ENCODE data around the gene SAMD4B. TPM values are rescaled to one million over a fixed set of nuclear protein-coding genes. Genes with fewer than 3 reads are reported as not detected.
A peak's percentile ranks its signal among the peaks of the same experiment; 100 is the strongest.
"Not testable (repeated sequence)": the region's sequence is repeated elsewhere in the genome, so short reads cannot be mapped to it uniquely, and the experiment has no call there.

The SAMD4B gene
- 100 to 1,000 TPM; 106 to 136 (median 107) TPM for polyA plus RNA-seq (ENCODE audit: insufficient read length in 4 of 4)

- peak; percentile 90 to 95 (median 95) for DNase-seq (ENCODE audit: low read depth in 4 of 4, low spot score in 3 of 4)
Observed at GRCh38 chr19:39341719-39342604, at the start of gene SAMD4B. Gene SAMD4B, plus strand, starts transcription at chr19:39342421. Its CDS starts 14,473 bp downstream, at chr19:39356894.

- no peak for DNase-seq (ENCODE audit: low read depth in 4 of 4, low spot score in 3 of 4)
Observed at GRCh38 chr19:39293394-39293793, 48.8 kb upstream of the SAMD4B start.

- DNase-seq (ENCODE audit: low read depth in 4 of 4, low spot score in 3 of 4), result no peak
Observed at GRCh38 chr19:39296055-39296645, 46.1 kb upstream of the SAMD4B start, which contains the start of gene IFNL1. Gene IFNL1, plus strand, starts transcription at chr19:39296407. Its CDS starts 15 bp downstream, at chr19:39296422.

GRCh38 chr19:39296906-39297305 is 45.3 kb upstream of the SAMD4B start:
- DNase-seq (ENCODE audit: low read depth in 4 of 4, low spot score in 3 of 4), result no peak

GRCh38 chr19:39297931-39298634 is 44.1 kb upstream of the SAMD4B start:
- DNase-seq (ENCODE audit: low read depth in 4 of 4, low spot score in 3 of 4), result no peak

- no peak for DNase-seq (ENCODE audit: low read depth in 4 of 4, low spot score in 3 of 4)
Observed at GRCh38 chr19:39299404-39299803, 42.8 kb upstream of the SAMD4B start.

- no peak for DNase-seq (ENCODE audit: low read depth in 4 of 4, low spot score in 3 of 4)
Observed at GRCh38 chr19:39299832-39300231, 42.4 kb upstream of the SAMD4B start.

GRCh38 chr19:39301021-39301420 is 41.2 kb upstream of the SAMD4B start:
- DNase-seq (ENCODE audit: low read depth in 4 of 4, low spot score in 3 of 4), result no peak

- no peak for DNase-seq (ENCODE audit: low read depth in 4 of 4, low spot score in 3 of 4)
Observed at GRCh38 chr19:39301562-39301961, 40.7 kb upstream of the SAMD4B start.

GRCh38 chr19:39303373-39304184 is 38.6 kb upstream of the SAMD4B start:
- no peak for DNase-seq (ENCODE audit: low read depth in 4 of 4, low spot score in 3 of 4)

- no peak for DNase-seq (ENCODE audit: low read depth in 4 of 4, low spot score in 3 of 4)
Observed at GRCh38 chr19:39304185-39304513, 38.1 kb upstream of the SAMD4B start.

- DNase-seq (ENCODE audit: low read depth in 4 of 4, low spot score in 3 of 4), result no peak
Observed at GRCh38 chr19:39304701-39305571, 37.3 kb upstream of the SAMD4B start.

- DNase-seq (ENCODE audit: low read depth in 4 of 4, low spot score in 3 of 4), result no peak
Observed at GRCh38 chr19:39306075-39306474, 36.1 kb upstream of the SAMD4B start.

- peak in 1 of 4 donors; percentile 42 for DNase-seq (ENCODE audit: low read depth in 4 of 4, low spot score in 3 of 4)
Observed at GRCh38 chr19:39307046-39307821, 35.0 kb upstream of the SAMD4B start.

GRCh38 chr19:39307822-39308530 is 34.2 kb upstream of the SAMD4B start:
- no peak for DNase-seq (ENCODE audit: low read depth in 4 of 4, low spot score in 3 of 4)

- no peak for DNase-seq (ENCODE audit: low read depth in 4 of 4, low spot score in 3 of 4)
Observed at GRCh38 chr19:39308531-39309304, 33.5 kb upstream of the SAMD4B start.

GRCh38 chr19:39309305-39309670 is 32.9 kb upstream of the SAMD4B start:
- not testable (repeated sequence) for DNase-seq (ENCODE audit: low read depth in 4 of 4, low spot score in 3 of 4)
